Adrenal gland (tissue), 12 donors: ENCODE data around the gene TMTC4. TPM values are rescaled to one million over a fixed set of nuclear protein-coding genes. Genes with fewer than 3 reads are reported as not detected.

Experiments used
- DNase-seq, 7 donors: peaks; one replicate each; pipeline ENCODE4 v3.0.0-alpha.2; 2019 to 2020
- H3K27ac ChIP-seq, 5 donors: fragments of 200-600 bp; sonication (generic) in 4 of 5; 1 replicate in 3 of 5; 2 replicates in 2 of 5; pipeline versions ENCODE4 v1.5.1 to v1.8.0; 2016 to 2020; ENCODE audit warnings: mild to moderate bottlenecking in 1 of 5
- H3K27me3 ChIP-seq: fragments of 200-600 bp; 2 replicates; pipeline ENCODE4 v1.8.0; 2021
- H3K36me3 ChIP-seq, 2 donors: fragments of 200-600 bp; replicated peaks in 1 of 2; 1 replicate in 1 of 2; 2 replicates in 1 of 2; pipeline versions ENCODE4 v1.5.1 to v1.8.0; 2018 to 2022
- H3K4me1 ChIP-seq, 2 donors: fragments of 200-600 bp; replicated peaks in 1 of 2; 1 replicate in 1 of 2; 2 replicates in 1 of 2; pipeline versions ENCODE4 v1.5.1 to v1.8.0; 2018 to 2021
- H3K4me3 ChIP-seq, 4 donors: fragments of 200-600 bp; sonication (generic) in 3 of 4; one replicate each; pipeline ENCODE4 v1.5.1; 2016 to 2018
- H3K9me3 ChIP-seq, 3 donors: fragments of 200-600 bp; sonication (generic) in 1 of 3; replicated peaks in 1 of 3; 1 replicate in 2 of 3; 2 replicates in 1 of 3; pipeline versions ENCODE4 v1.5.1 to v1.8.0; 2016 to 2021
- CTCF ChIP-seq, 6 experiments: fragments of 450-650 bp in 4 of 6; fragments of 200-600 bp in 2 of 6; sonication (generic) in 1 of 6; IDR thresholded peaks; 1 replicate in 5 of 6; 2 replicates in 1 of 6; pipeline versions ENCODE4 v1.5.1 to v1.8.0; 2016 to 2021; ENCODE audit warnings: antibody characterized with exemption in 6 of 6, mild to moderate bottlenecking in 2 of 6, moderate library complexity in 1 of 6
- POLR2A ChIP-seq, 2 donors: fragments of 450-650 bp; IDR thresholded peaks; one replicate each; pipeline ENCODE4 v1.6.1; 2017; ENCODE audit warnings: antibody characterized with exemption in 2 of 2, mild to moderate bottlenecking in 2 of 2, moderate library complexity in 1 of 2
- WGBS, 4 donors: extraction: QIAGEN DNeasy Blood & Tissue Kit in 2 of 4; methylation state at CpG; one replicate each; pipeline versions ENCODE4 v1.1.5 to v1.1.7; 2013 to 2017; 5-methylcytosine and 5-hydroxymethylcytosine counted together
- intact Hi-C, 2 donors: fragments of 100-400 bp; cut with DNase I; formaldehyde crosslinking; loops; one replicate each; pipeline versions ENCODE4 v1.14.1 to v1.15.0; 2022 to 2023
- polyA plus RNA-seq, 3 donors: library from polyadenylated mRNA; stranded (reverse); fragments of 200-250 nt in 2 of 3; fragments of 350-450 nt in 1 of 3; fragmentation: Illumina TruSeq in 1 of 3; extraction: RNeasy Lipid Tissue Mini Kit (QIAGEN cat#74804) in 1 of 3; gene quantifications; one replicate each; pipeline ENCODE4 v1.2.3, GENCODE V29; 2013 to 2014
- total RNA-seq, 9 donors: library from RNA; depleted of rRNA in 4 of 9; stranded (reverse); fragments of >200 nt in 4 of 9; fragments of 120-200 nt in 1 of 9; fragmentation: NEBNext Ultra II Directional in 1 of 9; extraction: Animal tissue kit (Norgen Biotek cat#: 25700) in 1 of 9; gene quantifications; one replicate each; pipeline versions ENCODE4 v1.1.0 to v1.2.4, GENCODE V29; 2013 to 2023
- donor health status: healthy with polysubstance abuse.
- donor health status: Bipolar disorder and iron deficiency.
- donor health status: DM: yes; HTN: yes; CAD: no.
- donor health status: DM: no; HTN: no; CAD: no.
- donor health status: DM: no; HTN: no; CAD: no.
- donor health status: DM: yes; HTN: yes; CAD: no.

Gene TMTC4
- total and polyA plus RNA-seq, 12 donors: 3.9 to 14.7 (median 9.4) TPM

DNA sequence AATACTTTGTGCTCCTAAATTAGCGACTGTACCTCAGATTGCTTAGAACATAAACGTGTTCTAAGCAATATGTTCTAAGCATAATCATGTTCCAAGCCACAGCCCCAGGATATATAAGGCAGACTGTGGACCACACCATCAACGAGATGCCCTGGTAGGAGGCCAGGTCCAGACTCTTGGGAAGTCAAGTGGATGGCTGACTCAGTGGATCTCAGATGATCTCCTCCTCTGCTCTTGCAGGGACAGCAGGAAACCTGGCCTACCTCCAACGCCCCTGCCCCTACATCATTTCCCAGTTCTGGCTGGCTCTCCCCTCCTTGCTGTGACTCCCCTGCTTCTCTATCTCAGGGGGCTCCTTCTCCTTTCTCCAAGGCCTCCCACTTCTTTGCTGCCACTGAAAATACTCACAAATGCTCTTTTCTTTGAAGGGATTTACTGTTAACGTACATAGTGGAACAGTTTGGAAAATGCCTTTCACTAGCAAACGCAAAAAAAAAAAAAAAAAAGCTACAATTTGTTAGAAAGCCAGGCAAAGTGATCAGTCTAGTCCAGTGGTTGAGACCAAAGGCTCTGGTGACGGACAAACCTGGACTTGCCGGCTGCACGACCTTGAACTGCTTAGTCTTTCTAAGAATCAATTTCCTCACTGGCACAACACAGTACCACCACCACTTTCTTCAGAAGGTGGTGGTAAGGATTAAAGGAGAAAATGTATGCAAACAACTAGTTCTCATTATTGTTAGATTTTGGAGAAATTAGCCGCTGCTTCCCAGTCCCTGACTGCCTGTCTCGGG is 3.0 kb downstream of the TMTC4 start:
- 67 to 74% (median 71%) methylated on average over 11 of the region's 11 CpGs for WGBS, 4 donors
- Histone ChIP-seq H3K36me3 (peaks cover 0 to 8% of the 10 kb centered on the region in 2 donors), H3K4me1 (peaks cover 0 to 20% of the 10 kb centered on the region in 2 donors), H3K9me3 (no peaks in the 10 kb centered on the region), H3K27me3 (no peaks in the 10 kb centered on the region), H3K4me3 (no peak overlapping the region), H3K27ac (no peak overlapping the region)
- TF ChIP-seq POLR2A (IDR thresholded peaks at IDR 0.05) (no peak), CTCF (IDR thresholded peaks at IDR 0.05) (no peak)
- no peak for DNase-seq
- intact Hi-C loops: no loop called here

DNA sequence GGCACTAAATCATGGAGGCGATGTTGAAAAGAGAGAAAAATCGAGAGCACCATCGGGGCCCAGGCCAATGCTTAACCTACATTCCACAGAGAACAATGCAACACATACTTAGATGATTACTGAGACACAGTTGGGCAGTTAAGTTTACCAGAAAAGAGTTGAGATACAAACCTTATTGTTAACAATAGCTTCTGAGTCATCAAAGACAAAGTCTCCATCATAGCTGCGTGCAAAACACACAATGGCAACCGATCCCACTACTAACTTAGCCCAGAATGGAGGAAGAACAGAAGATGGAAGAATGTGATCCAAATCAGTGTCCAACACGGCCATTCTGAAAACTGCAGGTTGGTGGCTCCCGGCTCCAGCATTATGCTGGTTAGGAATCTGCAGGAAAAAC is 6.2 kb downstream of the TMTC4 start:
- no peak for TF ChIP-seq POLR2A (IDR thresholded peaks at IDR 0.05)
- no peak for TF ChIP-seq CTCF (IDR thresholded peaks at IDR 0.05)
- Histone ChIP-seq H3K4me1 (peaks cover 0 to 17% of the 10 kb centered on the region in 2 donors), H3K36me3 (peaks cover 0 to 31% of the 10 kb centered on the region in 2 donors), H3K27me3 (no peaks in the 10 kb centered on the region), H3K27ac (no peak overlapping the region), H3K9me3 (no peaks in the 10 kb centered on the region), H3K4me3 (no peak overlapping the region)
- DNase-seq: no peak
- WGBS, 4 donors: 93 to 97% (median 95%) methylated on average over 7 of the region's 7 CpGs
- intact Hi-C loops: no loop called here

DNA sequence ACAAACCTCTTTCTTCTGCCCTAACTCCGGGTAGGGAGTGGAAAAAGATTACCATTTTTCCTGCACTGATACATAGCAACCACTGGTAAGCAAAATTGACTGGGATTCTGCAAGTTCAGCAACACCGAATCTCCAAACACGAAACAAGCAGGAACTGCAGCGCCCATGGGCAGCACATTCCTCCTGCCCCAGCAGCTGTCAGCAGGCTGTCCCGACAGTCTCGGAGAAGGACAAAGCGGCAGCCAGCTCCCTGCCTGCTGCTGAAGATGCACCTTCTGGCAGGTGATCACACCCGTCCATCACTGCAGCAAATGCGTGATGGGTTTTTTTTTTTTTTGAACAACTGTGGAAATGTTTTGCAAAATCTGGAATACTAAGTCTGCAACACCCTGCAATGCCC is 6.7 kb downstream of the TMTC4 start:
- no peak overlapping the region for H3K27ac ChIP-seq
- TF ChIP-seq POLR2A (IDR thresholded peaks at IDR 0.05) (no peak), CTCF (IDR thresholded peaks at IDR 0.05) (no peak)
- whole genome bisulfite sequencing, 4 donors: 96 to 97% (median 96%) methylated on average over 9 of the region's 9 CpGs
- peaks cover 0 to 12% of the 10 kb centered on the region in 2 donors for H3K4me1 ChIP-seq
- peaks cover 0 to 36% of the 10 kb centered on the region in 2 donors for H3K36me3 ChIP-seq
- H3K4me3 ChIP-seq: no peak overlapping the region
- no peaks in the 10 kb centered on the region for H3K27me3 ChIP-seq
- no peaks in the 10 kb centered on the region for H3K9me3 ChIP-seq
- DNase-seq: no peak
- intact Hi-C loops: no loop called here

DNA sequence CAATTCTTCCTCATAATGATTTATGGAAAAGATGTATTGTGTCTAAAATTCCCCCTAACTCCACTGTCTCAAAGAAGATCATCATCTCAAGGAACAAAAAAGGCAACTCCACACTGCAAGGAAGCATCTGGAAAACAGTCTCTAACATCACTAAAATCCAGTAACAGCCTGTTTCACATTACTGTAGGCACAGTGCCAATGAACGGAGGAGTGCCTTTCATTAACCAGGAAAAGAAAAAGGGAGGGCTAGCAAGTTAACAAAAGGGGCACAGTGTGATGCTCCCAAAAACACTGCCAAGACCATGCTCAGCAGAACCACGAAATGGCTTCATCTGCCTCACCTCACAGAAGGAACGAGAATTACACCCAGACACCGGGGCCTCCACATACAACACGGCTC is 8.5 kb downstream of the TMTC4 start:
- peaks cover 0 to 43% of the 10 kb centered on the region in 2 donors for H3K36me3 ChIP-seq
- no peak overlapping the region for H3K27ac ChIP-seq
- whole genome bisulfite sequencing, 4 donors: 76 to 88% (median 82%) methylated on average over 5 of the region's 5 CpGs
- TF ChIP-seq CTCF (IDR thresholded peaks at IDR 0.05) (no peak), POLR2A (IDR thresholded peaks at IDR 0.05) (no peak)
- no peaks in the 10 kb centered on the region for H3K4me1 ChIP-seq
- no peaks in the 10 kb centered on the region for H3K9me3 ChIP-seq
- no peak for DNase-seq
- no peak overlapping the region for H3K4me3 ChIP-seq
- H3K27me3 ChIP-seq: no peaks in the 10 kb centered on the region
- intact Hi-C loops: no loop called here
